Activated CD4-positive, alpha-beta T cell treated with anti-CD3 and anti-CD28 coated beads, Interleukin-2, amount 50 U/mL, for 4 hours (primary cell): Measurements from ENCODE around the gene B4GALNT4.
"Not testable (repeated sequence)": the region's sequence is repeated elsewhere in the genome, so short reads cannot be mapped to it uniquely, and the experiment has no call there.

Source experiments
- DNase-seq, 2 experiments: peaks; one replicate each; pipeline ENCODE4 v3.0.0-alpha.2; 2020

Gene B4GALNT4

DNA sequence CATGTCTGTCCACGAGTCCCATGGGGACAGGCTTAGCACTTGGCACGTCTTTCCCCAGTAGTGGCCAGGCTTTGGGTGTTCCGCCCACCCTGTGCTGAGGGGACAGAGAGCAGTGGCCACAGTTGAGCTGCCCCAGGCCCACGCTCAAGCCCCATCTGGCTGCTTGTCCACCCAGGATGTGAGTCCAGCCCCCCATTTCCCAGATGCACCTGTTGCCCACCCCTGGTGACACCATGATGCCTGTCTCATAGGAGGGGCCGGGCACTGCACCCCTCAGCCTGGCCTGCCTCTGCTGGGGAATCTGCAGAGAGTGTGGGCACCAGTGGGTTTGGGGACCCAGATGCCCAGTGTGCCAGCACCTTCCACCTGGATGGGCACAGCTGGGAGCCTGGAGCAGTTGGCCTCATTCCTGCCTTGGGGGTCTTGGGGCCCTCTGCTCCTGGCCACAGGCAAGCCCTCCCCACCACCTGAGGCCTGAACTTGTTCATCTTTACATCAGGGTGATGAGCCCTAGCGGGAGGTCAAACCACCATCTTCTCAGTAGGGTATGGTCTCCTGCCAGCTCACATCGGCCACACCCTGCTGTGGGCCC lies 39.8 kb downstream of the B4GALNT4 start:
- DNase-seq, result no peak

- DNase-seq, result no peak
These were observed 40.5 kb downstream of the B4GALNT4 start for GRCh38 chr11:409600-410483.

GRCh38 chr11:410711-411110 lies 41.4 kb downstream of the B4GALNT4 start:
- not testable (repeated sequence) for DNase-seq

DNA sequence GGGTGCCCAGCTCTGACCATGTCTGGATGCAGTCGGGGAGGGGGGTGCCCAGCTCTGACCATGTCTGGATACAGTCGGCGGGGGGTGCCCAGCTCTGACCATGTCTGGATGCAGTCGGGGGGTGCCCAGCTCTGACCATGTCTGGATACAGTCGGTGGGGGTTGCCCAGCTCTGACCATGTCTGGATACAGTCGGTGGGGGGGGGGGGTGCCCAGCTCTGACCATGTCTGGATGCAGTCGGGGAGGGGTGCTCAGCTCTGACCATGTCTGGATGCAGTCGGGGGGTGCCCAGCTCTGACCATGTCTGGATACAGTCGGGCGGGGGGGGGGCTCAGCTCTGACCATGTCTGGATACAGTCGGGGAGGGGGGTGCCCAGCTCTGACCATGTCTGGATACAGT lies 42.2 kb downstream of the B4GALNT4 start:
- DNase-seq, result not testable (repeated sequence)

GRCh38 chr11:412641-413119 lies 43.4 kb downstream of the B4GALNT4 start:
- DNase-seq, result no peak

- no peak for DNase-seq
These were observed 44.1 kb downstream of the B4GALNT4 start for GRCh38 chr11:413120-414081.

DNA sequence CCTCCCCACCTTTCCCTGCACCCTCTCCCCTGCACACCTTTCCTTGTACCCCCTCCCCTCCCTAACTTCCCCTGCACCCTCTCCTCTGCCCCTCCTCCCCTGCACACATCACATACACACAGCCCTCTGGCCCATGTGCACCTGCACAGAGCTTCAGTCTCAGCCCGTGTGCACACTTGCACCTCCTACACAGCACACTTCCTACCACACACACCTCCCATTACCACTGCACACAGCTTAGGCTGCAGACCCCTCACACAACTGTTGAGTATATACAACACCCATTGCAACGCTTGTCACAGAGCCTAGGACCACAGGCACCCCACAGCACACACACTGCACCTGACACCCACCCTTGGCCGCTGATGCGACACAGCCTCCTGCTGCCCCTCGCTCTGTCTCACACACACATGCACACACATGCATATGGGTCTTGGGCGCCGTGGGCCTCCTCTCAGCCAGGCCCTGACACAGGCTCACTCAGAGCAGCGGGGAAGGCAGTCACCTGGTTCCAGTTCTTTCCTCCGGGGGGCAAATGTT lies 45.1 kb downstream of the B4GALNT4 start:
- DNase-seq, result no peak

DNA sequence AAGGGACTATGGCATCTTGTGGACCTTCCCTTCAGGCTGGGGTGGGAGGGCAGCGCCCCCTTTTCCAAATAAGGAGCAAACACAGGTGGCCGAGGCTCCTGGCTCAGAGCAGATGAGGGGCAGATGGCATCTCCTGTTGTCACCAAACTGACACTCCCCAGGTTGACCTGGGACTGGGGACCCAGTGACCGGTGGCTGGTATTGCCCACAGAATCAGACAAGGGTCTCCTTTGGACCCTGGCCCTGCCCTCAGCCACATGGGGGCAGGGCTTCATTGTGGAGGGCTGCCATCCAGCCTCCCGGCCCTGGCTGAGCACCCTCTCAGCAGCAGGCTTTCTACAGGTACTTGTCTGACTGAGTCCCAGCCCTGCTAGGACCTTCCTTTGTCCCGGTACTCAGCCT lies 46.3 kb downstream of the B4GALNT4 start:
- no peak for DNase-seq

DNA sequence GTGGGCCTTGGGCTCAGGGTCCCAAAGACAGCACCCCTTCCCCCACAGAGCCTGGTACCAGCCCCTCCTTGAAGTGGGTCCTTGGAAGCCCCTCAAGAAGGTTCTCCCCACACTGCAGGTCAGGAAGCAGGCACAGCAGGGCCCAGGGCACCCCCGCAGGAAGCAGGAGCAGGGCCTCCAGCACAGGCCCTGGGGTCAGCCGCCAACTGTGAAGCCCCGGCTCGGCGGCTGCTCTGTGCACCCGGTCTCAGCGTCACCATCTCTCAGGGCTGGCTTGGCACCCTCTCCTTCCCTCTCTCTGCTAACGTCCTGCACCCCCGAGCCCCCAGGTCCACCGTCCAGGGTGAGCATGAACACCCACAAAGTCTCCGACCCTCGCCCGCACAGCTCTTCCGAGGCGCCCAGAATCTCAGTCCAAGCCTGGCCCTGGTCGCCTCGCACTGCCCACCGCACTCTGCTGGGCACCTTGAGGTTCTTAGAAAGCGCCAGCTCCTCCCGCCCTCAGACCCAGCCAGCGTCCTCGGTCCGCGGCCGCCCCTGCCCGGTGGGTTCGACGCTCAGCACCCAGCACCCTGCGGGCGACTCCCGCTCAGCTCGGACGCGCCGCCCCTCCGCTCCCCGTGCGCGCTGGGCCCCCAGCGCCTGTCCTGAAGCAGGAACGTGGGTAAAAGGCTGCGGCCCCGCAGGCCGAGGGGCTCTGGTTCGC lies 46.9 kb downstream of the B4GALNT4 start:
- DNase-seq, result no peak

DNA sequence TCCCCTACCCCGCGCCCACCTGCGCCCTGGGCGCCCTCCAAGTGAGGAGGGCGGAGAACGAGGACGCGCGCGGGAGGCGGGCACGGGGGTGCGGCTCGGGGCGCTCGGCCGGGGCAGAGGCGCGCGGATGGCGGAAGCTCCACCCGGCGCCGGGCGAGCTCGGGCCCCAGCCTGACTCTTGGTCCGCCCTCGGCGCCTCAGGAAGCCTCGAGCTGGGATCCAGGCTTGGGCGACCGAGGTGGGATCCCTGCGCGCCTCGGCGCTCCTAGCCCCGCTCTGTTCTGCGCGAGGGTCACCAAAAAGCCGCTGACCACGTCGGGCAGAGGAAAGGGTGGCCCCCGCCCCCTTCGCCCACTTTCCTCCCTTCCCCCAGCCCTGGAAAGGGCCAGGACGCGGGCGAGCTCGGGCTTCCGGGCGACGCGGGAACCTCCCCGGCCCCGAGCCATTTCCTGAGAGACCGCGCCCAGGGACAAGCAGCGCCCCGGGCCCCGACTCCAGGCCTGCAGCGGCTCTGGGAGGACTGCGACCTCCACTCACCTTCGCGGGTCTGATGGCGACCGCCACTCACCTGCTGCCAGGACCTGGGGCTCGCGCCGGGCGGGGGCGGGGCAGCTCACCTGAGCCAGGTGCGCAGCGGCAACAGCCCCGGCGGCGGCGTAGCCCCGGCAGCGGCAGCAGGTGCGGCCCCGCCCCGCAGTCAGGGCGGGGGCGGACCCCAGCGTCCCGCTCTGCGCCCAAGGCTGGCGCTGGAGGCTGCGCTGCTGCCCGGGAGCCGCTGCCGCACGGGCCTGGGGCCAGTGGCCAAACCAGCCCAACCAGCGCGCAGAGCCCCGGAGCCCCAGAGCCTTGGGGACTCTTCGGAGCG lies 47.7 kb downstream of the B4GALNT4 start:
- no peak for DNase-seq

DNA sequence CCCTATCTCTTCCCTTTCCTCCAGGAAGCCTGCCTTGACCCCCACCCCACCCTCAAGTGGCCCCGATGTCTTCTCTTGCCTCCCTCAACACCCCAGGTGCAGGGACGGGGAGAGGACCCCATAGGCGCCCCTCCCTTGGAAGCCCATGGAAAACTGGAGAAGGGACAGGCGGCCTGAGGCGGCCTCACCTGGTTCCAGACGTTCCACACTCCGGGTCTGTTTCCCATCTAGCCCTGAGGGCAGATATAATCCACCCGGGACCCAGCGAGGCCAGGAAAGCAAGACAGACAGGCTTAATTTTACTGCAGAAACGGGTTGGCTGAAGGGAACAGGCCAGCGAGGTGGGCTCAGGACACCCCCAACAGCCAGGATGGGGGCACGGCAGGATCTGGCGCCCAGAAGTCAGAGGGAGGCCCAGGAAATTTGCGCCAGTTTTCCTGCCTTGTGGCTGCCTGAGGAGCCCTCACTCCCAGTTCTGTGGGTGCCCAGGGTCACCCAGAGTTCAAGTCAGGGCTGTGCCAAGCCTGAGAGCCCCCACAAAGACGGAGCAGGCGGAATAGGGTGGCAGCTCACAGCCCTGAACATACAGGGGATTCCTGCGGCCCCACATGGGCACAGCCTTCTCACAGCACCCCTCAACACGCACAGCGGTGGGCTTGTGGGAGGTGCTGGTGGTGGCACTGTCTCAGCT lies 48.5 kb downstream of the B4GALNT4 start:
- DNase-seq, result no peak

- no peak for DNase-seq
These were observed 49.3 kb downstream of the B4GALNT4 start for GRCh38 chr11:418343-419247.

- no peak for DNase-seq
These were observed 50.1 kb downstream of the B4GALNT4 start for GRCh38 chr11:419248-420005.

DNA sequence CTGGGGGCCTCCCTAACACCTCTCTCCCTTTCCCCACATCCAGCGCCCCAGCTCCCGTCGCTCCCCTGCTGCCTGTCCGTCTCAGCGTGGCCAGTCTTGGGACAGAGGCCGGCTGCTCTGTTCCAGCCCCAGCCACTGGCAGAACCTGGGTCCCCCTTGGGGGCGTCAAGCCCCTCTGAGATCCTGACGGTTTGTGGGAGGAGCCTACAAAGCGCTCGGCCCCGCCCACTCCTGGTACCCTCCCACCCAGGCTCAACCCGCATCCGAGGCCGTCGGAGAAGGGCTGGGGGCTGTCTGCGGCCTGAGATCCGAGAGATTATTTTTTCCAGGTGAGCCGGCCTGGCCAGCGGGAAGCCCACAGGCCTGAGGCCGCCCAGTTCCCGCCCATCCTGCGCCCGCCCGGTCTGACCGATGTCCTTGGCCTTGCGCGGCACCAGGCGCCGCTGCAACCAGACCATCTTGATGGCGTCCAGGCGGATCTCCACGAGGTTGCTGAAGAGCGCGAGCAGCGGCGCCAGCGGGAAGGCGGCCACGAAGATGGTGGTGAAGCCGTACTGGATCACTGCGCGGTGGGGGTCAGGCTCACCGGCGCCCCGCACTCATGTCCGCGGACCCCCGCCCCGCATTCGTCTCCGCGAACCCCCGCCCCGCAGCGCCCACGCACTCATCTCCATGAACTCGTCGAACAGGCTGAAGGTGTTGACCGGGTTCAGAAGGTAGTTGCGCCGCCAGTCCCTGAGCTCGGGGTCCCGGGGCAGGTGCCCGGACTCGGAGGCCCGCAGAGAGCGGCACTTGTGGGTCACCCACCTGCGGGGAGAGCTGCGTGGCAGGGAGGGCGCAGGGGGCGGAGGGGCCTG lies 51.0 kb downstream of the B4GALNT4 start:
- DNase-seq, result no peak

DNA sequence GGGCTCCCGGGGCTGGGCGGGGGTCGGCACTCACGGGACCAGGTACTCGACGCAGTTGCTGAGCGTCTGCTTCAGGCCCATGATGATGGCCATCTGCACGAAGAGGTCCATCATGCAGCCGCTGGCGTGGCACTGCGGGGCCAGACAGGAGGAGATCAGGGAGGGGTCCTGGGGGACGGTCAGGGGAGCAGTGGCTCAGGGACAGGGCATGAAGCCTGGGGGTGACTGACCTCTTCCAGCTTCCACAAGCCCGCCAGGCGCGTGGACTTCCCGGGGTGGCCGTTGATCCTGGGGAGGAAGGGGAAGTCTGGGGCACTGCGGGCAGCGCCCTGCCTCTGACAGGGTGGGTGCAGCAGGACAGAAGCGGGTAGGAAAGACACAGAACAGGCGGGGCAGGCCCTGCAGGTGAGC lies 51.6 kb downstream of the B4GALNT4 start:
- no peak for DNase-seq

GRCh38 chr11:422249-422656 lies 53.0 kb downstream of the B4GALNT4 start:
- no peak for DNase-seq

DNA sequence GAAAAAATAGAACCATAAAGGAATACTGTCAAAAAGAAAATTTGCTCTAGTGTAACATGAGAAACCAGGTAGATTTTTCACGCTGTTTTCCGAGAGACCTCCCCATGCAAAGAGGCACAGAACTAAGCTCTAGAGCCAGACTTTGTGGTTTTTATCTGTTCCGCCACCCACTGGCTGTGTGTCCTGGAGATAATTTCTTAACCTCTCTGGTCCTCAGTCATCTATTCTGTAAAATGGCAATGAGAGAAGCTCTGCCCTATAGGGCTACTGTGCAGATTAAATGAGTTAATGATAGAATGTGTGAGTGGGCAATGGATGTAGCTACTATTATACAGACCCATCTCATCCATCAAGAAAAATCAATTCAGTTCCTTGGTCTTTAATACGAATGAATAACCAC lies 54.9 kb downstream of the B4GALNT4 start:
- no peak for DNase-seq

- DNase-seq, result not testable (repeated sequence)
These were observed 55.5 kb downstream of the B4GALNT4 start for GRCh38 chr11:424766-425165.
